SH-SY5Y (cell line): ENCODE data around the gene ILF3.

Experiments
- GATA2 ChIP-seq: IDR thresholded peaks from 2 replicates; pipeline ENCODE4 v1.6.1; 2011; ENCODE audit warnings: mild to moderate bottlenecking, low read depth, low read length
- GATA3 ChIP-seq: IDR thresholded peaks from 2 replicates; pipeline ENCODE4 v1.6.1; 2011; ENCODE audit warnings: low read depth, mild to moderate bottlenecking, low read length, moderate library complexity

DNA sequence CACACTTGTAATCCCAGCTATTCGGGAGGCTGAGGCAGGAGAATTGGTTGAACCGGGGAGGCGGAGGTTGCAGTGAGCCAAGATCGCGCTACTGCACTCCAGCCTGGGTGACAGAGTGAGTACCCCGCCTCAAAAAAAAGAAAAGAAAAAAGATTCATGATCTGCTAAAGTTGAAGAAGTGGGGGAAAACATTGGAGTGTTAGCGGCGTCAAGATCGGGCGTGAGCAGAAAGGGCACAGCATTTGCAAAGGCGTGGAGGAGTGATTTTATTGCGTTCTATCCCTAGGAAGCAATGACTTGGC lies 62.9 kb downstream of the ILF3 start:
- TF ChIP-seq GATA2 = no peak
- TF ChIP-seq GATA3 = no peak
